BJ (cell line): Measurements from ENCODE around the gene SLC9A8. TPM values are rescaled to one million over a fixed set of nuclear protein-coding genes. Genes with fewer than 3 reads are reported as not detected.

Source experiments
- CTCF ChIA-PET: fragments of 350-600 bp; formaldehyde crosslinking; extraction: SDS; loops from one replicate; lab custom pipeline; 2021; ENCODE audit warnings: antibody characterized with exemption, inconsistent platforms; lab: Yijun Ruan, JAX
- POLR2A ChIA-PET: fragments of 300-600 bp; sonication (Branson Sonifier 250); formaldehyde crosslinking; extraction: SDS; loops from one replicate; lab custom pipeline; 2021; ENCODE audit warnings: antibody characterized with exemption; lab: Charles Lee
- DNase-seq: peaks from one replicate; pipeline ENCODE4 v3.0.0-alpha.2; 2011; ENCODE audit warnings: low read depth
- H3K27me3 ChIP-seq: 2 replicates; pipeline ENCODE4 v1.6.0; 2011; ENCODE audit warnings: low read length; ENCODE audit not compliant: control insufficient read depth, insufficient read depth
- H3K36me3 ChIP-seq: 2 replicates; pipeline ENCODE4 v1.5.1; 2011; ENCODE audit warnings: low read length; ENCODE audit not compliant: control insufficient read depth, insufficient read depth
- H3K4me3 ChIP-seq: 2 replicates; pipeline ENCODE4 v1.5.1; 2011; ENCODE audit warnings: low read depth, mild to moderate bottlenecking, control low read depth, low read length
- polyA plus RNA-seq: library from polyadenylated mRNA; depleted of rRNA; stranded (reverse); fragments of >200 nt; gene quantifications from 2 replicates; pipeline ENCODE4 v1.2.3, GENCODE V29; 2011
- TF ChIP-seq, protein P1 (sequence below): IDR thresholded peaks from 2 replicates; pipeline ENCODE4 v1.5.1; 2011; ENCODE audit warnings: low read depth, mild to moderate bottlenecking, control low read depth, inconsistent platforms, low read length, moderate library complexity; ENCODE audit not compliant: insufficient read depth

The SLC9A8 gene
- polyA plus RNA-seq, 1 experiment: 3.3 TPM

DNA sequence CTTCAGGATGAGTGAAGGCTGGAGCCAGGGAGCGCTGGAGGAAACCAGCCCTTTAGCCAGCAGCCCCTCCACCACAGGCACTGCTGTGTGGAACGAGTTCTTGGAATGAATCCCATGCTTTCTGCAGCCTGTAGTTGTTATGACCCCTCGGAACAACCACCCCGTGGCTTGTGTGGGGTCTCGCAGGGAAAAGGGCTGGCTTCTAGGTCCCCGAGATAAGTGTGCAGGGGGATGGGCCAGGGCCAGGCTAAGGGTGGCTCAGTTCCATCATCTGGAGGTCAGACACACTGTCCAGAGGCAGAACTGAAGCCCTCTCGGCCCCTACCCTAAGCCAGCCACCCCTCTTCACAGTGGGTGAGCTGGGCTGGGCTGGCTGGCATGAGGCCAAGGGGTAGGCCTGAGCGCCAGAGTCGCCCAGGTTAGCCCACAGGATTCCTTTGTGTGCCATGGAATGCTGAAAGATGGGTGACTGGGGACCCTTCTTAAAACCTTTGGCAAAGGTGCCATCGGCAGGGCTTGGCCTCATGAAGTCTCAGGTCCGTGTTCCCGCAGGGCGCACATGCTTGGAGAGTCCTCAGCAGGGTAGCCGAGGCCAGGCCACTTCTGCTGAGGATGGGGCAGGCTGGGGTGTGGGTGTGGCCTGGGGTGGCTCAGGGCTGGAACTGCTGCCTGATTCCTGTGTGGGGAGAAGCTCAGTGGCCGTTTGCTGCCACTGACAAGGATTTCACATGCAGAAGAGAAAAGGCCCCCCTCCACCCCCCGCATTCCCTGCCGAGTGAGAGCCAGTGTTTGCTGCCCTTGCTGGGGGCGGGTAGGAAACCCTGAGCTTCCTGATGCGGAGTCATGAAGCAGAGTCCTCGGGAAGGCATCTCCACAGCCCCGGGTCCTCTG lies 78.1 kb downstream of the SLC9A8 start:
- peaks cover 3% of the 10 kb centered on the region for H3K36me3 ChIP-seq
- no peaks in the 10 kb centered on the region for H3K27me3 ChIP-seq
- POLR2A ChIA-PET: no interaction called here
- TF ChIP-seq, protein P1, sequence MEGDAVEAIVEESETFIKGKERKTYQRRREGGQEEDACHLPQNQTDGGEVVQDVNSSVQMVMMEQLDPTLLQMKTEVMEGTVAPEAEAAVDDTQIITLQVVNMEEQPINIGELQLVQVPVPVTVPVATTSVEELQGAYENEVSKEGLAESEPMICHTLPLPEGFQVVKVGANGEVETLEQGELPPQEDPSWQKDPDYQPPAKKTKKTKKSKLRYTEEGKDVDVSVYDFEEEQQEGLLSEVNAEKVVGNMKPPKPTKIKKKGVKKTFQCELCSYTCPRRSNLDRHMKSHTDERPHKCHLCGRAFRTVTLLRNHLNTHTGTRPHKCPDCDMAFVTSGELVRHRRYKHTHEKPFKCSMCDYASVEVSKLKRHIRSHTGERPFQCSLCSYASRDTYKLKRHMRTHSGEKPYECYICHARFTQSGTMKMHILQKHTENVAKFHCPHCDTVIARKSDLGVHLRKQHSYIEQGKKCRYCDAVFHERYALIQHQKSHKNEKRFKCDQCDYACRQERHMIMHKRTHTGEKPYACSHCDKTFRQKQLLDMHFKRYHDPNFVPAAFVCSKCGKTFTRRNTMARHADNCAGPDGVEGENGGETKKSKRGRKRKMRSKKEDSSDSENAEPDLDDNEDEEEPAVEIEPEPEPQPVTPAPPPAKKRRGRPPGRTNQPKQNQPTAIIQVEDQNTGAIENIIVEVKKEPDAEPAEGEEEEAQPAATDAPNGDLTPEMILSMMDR: no peak
- no peak for DNase-seq
- no peak overlapping the region for H3K4me3 ChIP-seq
- CTCF ChIA-PET: interaction anchor here (2.3 to 7.9 kb wide), 3 partner anchors 19 to 280 kb away, joined by 5 to 100 read pairs (median 22); no protein-coding TSS in a partner anchor

DNA sequence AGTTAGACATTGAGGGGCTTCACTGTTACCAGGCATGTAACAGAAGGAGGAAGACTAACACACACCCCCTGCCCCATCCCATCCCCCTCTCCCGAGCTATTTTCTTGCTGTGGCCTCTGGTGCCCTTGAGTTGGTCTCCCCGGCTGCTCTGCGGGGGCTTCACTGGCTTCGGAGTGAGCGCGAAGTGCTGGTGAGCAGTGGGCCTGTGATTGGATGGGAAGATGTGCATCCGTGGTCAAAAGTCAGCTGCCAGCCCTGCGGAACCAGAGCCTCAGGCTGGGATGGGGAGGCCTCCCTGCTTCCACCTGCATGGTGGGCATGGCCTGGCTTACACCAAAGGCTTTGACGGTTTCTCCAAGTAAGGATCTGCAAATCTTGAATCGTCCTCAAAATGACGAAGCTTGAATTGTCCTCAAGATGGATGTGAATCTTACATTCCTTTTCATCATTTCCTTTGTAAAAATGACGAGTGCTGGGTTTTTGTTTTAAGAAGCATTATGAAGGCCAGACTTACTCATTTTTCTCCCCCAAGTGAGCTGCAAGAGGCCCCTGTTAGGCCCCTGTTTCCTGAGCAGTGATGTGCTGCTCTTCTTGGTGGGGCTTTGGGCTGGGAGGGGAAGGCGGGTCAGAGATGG lies 79.0 kb downstream of the SLC9A8 start:
- no peak for DNase-seq
- Histone ChIP-seq H3K4me3 (no peak overlapping the region), H3K27me3 (no peaks in the 10 kb centered on the region), H3K36me3 (peaks cover 3% of the 10 kb centered on the region)
- TF ChIP-seq, protein P1: no peak
- CTCF ChIA-PET: interaction anchor here (7.9 kb wide), 1 partner anchor 281 kb away, joined by 100 read pairs; no protein-coding TSS in a partner anchor
- POLR2A ChIA-PET: no interaction called here

DNA sequence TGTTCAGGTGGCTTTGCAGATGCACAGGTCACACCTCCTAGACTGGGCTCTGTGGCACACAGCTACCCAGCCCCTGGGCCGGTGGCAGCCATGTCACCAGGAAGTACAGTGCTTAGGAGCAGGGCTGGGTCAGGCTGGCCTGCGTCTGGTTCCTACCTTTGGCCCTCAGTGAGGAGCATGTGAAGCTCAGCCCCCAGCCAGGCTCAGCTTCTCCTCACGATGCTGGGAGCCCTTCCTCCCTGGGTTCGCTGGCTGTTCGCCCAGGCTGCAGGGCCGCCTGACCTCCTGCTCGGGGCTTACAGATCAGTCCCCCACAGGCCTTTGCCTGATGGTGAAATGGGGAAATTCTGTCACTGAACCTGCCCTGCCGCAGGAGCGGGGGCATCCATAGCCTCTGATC lies 79.6 kb downstream of the SLC9A8 start:
- POLR2A ChIA-PET: no interaction called here
- CTCF ChIA-PET: interaction anchor here (1.2 to 7.9 kb wide), 3 partner anchors 9 to 281 kb away, joined by 3 to 100 read pairs (median 3); no protein-coding TSS in a partner anchor

DNA sequence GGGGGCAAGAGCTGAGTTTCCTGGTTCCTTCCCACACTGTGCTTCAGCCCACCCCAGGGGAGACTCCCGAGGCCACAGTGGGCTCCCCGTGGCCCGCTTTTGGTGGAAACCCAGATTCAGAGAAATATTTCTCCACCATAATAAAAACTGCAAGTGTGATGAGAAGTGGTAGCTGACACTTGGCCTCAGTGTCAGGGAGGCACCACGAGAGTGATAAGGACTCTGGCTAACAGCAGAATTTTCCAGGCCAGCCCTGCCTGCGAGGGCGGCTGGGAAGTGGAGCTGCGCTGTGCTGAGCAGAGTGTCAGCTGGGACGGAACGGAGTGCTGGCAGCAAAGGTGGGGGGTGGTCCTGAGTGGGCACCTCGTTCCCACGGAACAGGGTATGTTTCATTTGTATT lies 80.2 kb downstream of the SLC9A8 start:
- Histone ChIP-seq H3K4me3 (no peak overlapping the region), H3K36me3 (peaks cover 3% of the 10 kb centered on the region), H3K27me3 (no peaks in the 10 kb centered on the region)
- DNase-seq: no peak
- ChIA-PET POLR2A (no interaction called here), CTCF (interaction anchor here (1.2 to 7.9 kb wide), 3 partner anchors 8 to 282 kb away, joined by 3 to 100 read pairs (median 3); no protein-coding TSS in a partner anchor)
- TF ChIP-seq, protein P1: no peak

More for the DNA sequence above, 79.6 kb downstream of the SLC9A8 start:
- TF ChIP-seq, protein P1: no peak
- H3K36me3 ChIP-seq: peaks cover 3% of the 10 kb centered on the region
- H3K4me3 ChIP-seq: no peak overlapping the region
- no peak for DNase-seq
- no peaks in the 10 kb centered on the region for H3K27me3 ChIP-seq
